ENCODE results near the gene GNAQ.

- no peak for TF ChIP-seq CTCF (IDR thresholded peaks at IDR 0.05; ENCODE audit: poor library complexity)
- TF ChIP-seq EZH2 (IDR thresholded peaks at IDR 0.05; ENCODE audit: borderline replicate concordance): no peak
Observed at GRCh38 chr9:77851882-77852595, 179.6 kb downstream of the GNAQ start.
